GM12892 (cell line): Measurements from ENCODE around the gene SRD5A3.

Experiments
- DNase-seq: peaks from one replicate; pipeline ENCODE4 v3.0.0; 2011; ENCODE audit not compliant: insufficient read length
- FAIRE-seq: peaks from 2 replicates; lab custom pipeline; 2011; peaks lifted over from hg19 to GRCh38; lab: Jason Lieb, UNC
- POLR2A ChIP-seq: IDR thresholded peaks from 2 replicates; pipeline ENCODE4 v1.6.1; 2011; ENCODE audit warnings: low read depth, low read length, control low read depth
- POLR2AphosphoS5 ChIP-seq: IDR thresholded peaks from 2 replicates; pipeline ENCODE4 v1.6.1; 2011; ENCODE audit warnings: low read depth, low read length, control low read depth
- TAF1 ChIP-seq: IDR thresholded peaks from 2 replicates; pipeline ENCODE4 v1.6.1; 2011; ENCODE audit warnings: low read depth, mild to moderate bottlenecking, control low read depth, low read length, borderline replicate concordance

SRD5A3 gene

DNA sequence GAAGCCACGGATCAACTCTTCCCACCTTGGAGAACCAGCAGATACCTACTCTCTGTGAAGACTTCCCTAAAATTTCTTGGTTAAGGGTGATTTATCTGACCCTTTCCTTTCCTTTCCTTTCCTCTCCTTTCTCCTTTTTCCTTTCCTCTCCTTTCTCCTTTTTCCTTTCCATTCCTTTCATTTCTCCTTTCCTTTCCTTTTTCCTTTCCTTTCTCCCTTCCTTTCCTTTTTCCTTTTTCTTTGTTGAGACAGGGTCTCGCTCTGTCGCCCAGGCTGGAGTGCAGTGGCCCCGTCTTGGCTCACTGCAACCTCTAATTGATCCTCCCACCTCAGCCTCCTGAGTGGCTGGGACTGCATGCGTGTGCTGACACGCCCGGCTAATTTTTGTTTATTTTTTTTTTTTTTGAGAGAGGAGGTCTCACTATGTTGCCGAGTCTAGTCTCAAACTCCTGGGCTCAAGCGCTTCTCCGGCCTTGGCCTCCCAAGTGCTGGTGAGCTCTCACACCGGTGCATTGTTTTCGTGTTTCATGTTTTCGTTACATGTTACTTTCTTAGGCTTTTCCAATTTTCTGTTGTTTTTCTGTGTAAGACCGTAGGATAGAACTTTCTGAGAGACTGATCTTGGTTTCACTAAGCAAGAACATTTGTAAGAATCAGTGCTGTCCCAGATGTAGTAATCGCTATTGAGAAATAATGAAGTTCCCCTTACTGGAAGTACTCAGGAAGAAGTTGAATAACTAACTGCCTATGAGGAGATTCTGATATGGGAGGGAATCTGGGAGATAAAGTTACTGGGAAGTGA, 51.7 kb downstream of the SRD5A3 start:
- TF ChIP-seq POLR2A (no peak), TAF1 (no peak), POLR2AphosphoS5 (no peak)
- FAIRE-seq (peak; percentile 21), DNase-seq (no peak)

DNA sequence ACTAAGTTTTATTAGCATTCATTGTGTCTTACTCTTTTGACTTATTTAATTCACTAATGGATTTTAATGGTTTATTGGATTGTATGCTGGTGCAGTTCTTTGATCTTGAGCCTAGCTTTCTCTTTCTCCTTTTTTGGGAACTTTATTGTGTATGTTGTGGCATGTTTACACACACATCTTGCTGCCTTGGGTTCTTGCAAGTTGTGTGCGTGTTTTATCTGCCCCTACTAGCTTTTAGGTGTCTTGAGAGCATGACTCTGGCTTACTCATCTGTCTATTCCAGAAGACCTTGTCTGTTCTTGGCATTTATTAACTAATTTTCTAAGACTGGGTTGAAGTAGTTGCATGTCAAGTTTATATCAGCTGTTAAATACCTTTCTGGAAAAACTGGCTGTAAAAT, 52.4 kb downstream of the SRD5A3 start:
- TF ChIP-seq POLR2AphosphoS5 (no peak), TAF1 (no peak), POLR2A (no peak)
- no peak for DNase-seq
- FAIRE-seq, result no peak

GRCh38 chr4:55398966-55399365, 52.9 kb downstream of the SRD5A3 start:
- no peak for DNase-seq
- no peak for FAIRE-seq
- TF ChIP-seq POLR2A (no peak), TAF1 (no peak), POLR2AphosphoS5 (no peak)

DNA sequence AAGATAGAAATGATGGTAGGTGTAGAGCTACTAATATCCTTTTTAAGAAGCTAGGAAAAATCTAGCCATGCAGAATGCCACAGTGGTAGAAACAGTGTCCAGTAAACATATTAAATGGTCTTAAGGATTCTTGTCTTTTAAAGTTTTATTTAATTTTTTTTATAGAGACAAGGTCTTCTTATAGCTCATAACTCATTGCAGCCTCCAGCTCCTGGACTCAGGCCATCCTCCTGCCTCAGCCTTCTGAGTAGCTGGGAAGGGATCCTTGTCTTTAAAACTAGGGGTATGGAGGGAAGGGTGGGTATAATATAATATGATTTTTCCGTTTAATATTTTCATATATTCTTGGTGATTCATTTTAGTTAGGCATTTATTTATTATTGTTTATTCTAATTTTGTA, 53.5 kb downstream of the SRD5A3 start:
- no peak for TF ChIP-seq TAF1
- no peak for TF ChIP-seq POLR2A
- no peak for TF ChIP-seq POLR2AphosphoS5
- FAIRE-seq (no peak), DNase-seq (no peak)

- TF ChIP-seq POLR2AphosphoS5 (no peak), POLR2A (no peak), TAF1 (no peak)
- FAIRE-seq (no peak), DNase-seq (no peak)
Measured at GRCh38 chr4:55405073-55405472, 59.0 kb downstream of the SRD5A3 start.

DNA sequence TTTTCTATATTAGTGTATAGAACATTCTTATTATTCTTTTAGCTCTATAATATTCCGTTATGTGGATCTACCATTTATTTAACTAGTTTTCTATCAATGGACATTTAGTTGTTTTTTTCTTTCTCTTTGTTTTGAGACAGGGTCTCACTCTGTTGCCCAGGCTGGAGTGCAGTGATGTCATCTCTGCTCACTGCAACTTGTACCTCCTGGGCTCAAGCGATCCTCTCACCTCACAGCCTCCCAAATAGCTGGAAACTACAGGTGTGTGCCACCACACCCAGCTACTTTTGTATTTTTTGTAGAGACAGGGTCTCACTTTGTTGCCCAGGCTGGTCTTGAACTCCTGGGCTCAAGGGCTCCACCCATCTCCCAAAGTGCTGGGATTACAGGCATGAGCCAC, 60.5 kb downstream of the SRD5A3 start:
- DNase-seq, result no peak
- no peak for FAIRE-seq
- TF ChIP-seq POLR2A, result 0 out of 2 replicates have a peak, but pooled peaks have one; percentile 3
- no peak for TF ChIP-seq POLR2AphosphoS5
- TF ChIP-seq TAF1, result no peak

- DNase-seq, result no peak
- TF ChIP-seq POLR2A, result no peak
- no peak for TF ChIP-seq TAF1
- FAIRE-seq, result no peak
Measured at GRCh38 chr4:55407119-55407518, 61.1 kb downstream of the SRD5A3 start.

GRCh38 chr4:55407764-55408163, 61.7 kb downstream of the SRD5A3 start:
- FAIRE-seq (no peak), DNase-seq (no peak)
- no peak for TF ChIP-seq POLR2AphosphoS5
- TF ChIP-seq TAF1, result no peak
- no peak for TF ChIP-seq POLR2A

DNA sequence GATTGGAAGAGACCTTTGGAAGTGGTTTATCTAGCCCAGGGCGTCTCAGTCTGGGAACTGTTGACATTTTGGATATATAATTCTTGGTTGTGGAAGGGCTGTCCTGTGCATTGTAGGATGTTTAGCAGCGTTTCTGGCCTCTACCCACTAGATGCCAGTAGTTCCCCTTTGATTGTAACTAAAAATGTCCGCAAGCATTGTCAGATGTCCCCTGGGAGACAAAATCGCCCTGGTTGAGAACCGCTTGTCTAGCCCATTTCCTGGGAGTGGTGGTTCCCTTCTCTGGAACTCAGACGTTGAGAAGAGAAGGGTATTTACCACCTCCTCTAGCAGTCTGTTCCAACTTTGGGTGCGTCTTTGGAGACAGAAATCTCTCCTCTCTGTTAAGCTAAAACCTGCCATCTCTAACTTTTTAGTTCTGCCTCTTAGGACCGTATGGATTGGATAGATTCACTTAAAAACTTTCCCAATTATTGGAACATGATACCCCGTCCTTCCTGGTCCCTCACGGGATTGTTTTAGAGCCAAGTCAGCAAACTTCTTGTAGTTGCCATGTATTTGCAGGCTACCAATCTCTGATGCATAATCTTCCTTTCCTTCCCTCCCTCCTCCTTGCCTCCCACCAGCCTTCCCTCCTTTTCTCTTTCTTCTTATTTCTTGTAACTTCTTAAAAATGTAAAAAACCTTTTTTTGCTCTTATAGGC, 63.6 kb downstream of the SRD5A3 start:
- FAIRE-seq (peak; percentile 71), DNase-seq (no peak)
- TF ChIP-seq POLR2AphosphoS5 (no peak), POLR2A (no peak), TAF1 (no peak)

DNA sequence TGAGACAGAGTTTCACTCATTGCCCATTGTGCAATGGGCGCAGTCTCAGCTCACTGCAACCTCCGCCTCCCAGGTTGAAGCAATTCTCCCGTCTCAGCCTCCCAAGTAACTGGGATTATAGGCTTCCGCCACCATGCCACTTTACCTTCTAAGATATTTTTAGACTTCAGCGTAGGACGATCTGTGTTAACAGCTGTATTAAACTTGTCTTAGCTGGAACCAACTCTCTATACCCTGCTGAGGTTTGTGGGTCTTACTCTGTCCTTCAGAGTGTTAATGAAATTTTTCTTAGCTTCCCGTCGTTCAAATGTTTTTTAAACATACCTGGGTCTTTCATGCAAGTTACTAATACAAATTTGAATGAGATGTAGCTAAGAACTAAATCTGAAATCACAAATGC, 64.4 kb downstream of the SRD5A3 start:
- FAIRE-seq, result no peak
- TF ChIP-seq POLR2AphosphoS5, result no peak
- TF ChIP-seq POLR2A, result no peak
- TF ChIP-seq TAF1, result no peak
- DNase-seq, result no peak

- TF ChIP-seq TAF1 (no peak), POLR2A (no peak), POLR2AphosphoS5 (no peak)
- peak; percentile 17 for FAIRE-seq
Measured at GRCh38 chr4:55411621-55412020, 65.6 kb downstream of the SRD5A3 start.

GRCh38 chr4:55416176-55416575, 70.1 kb downstream of the SRD5A3 start:
- DNase-seq (no peak), FAIRE-seq (no peak)
- TF ChIP-seq TAF1 (no peak), POLR2AphosphoS5 (no peak), POLR2A (no peak)

More at GRCh38 chr4:55411621-55412020, 65.6 kb downstream of the SRD5A3 start:
- no peak for DNase-seq
